ENCODE results near the gene TOP2B. TPM values are rescaled to one million over a fixed set of nuclear protein-coding genes. Genes with fewer than 3 reads are reported as not detected.

TOP2B gene
- polyA plus RNA-seq, 2 of the 4 experiments (the other 2 are of a cell fraction) = 65.8 to 95.7 TPM

GRCh38 chr3:25713341-25713985, 48.8 kb upstream of the TOP2B start:
- WGBS (ENCODE audit: missing lambda C conversion rate) = 70% methylated on average over 11 of the region's 11 CpGs
- ChIA-PET CTCF (no interaction called here), POLR2A (no interaction called here)
- Histone ChIP-seq H3K9me3 (0 out of 3 replicates have a peak, but pooled peaks cover 3% of the 10 kb centered on the region), H3K4me2 (no peak overlapping the region), H3K4me3 (no peak overlapping the region), H3K27ac (no peak overlapping the region), H3K4me1 (no peaks in the 10 kb centered on the region)
- TF ChIP-seq NR3C1 (IDR thresholded peaks at IDR 0.05) (no peak), EP300 (IDR thresholded peaks at IDR 0.05) (no peak), USF2 (IDR thresholded peaks at IDR 0.05) (no peak), ELK1 (IDR thresholded peaks at IDR 0.05; ENCODE audit: low read depth, low read length) (no peak), SMC3 (IDR thresholded peaks at IDR 0.05) (no peak), POLR2AphosphoS2 (conservative IDR thresholded peaks at IDR 0.05; ENCODE audit: low read length) (no peak), ZNF302 (CRISPR knock-in tag; IDR thresholded peaks at IDR 0.05) (no peak), ZSCAN20 (CRISPR knock-in tag; IDR thresholded peaks at IDR 0.05) (no peak), GATA3 (IDR thresholded peaks at IDR 0.05; ENCODE audit: borderline replicate concordance) (no peak), EHMT2 (IDR thresholded peaks at IDR 0.05; ENCODE audit: low read depth) (no peak)
- TF ChIP-seq, protein P1, sequence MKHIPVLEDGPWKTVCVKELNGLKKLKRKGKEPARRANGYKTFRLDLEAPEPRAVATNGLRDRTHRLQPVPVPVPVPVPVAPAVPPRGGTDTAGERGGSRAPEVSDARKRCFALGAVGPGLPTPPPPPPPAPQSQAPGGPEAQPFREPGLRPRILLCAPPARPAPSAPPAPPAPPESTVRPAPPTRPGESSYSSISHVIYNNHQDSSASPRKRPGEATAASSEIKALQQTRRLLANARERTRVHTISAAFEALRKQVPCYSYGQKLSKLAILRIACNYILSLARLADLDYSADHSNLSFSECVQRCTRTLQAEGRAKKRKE (CRISPR knock-in tag; IDR thresholded peaks at IDR 0.05; ENCODE audit: low read depth) = no peak
- TF ChIP-seq, protein P2, sequence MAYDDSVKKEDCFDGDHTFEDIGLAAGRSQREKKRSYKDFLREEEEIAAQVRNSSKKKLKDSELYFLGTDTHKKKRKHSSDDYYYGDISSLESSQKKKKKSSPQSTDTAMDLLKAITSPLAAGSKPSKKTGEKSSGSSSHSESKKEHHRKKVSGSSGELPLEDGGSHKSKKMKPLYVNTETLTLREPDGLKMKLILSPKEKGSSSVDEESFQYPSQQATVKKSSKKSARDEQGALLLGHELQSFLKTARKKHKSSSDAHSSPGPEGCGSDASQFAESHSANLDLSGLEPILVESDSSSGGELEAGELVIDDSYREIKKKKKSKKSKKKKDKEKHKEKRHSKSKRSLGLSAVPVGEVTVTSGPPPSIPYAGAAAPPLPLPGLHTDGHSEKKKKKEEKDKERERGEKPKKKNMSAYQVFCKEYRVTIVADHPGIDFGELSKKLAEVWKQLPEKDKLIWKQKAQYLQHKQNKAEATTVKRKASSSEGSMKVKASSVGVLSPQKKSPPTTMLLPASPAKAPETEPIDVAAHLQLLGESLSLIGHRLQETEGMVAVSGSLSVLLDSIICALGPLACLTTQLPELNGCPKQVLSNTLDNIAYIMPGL (CRISPR knock-in tag; IDR thresholded peaks at IDR 0.05; ENCODE audit: borderline replicate concordance) = no peak
- TF ChIP-seq, protein P3, sequence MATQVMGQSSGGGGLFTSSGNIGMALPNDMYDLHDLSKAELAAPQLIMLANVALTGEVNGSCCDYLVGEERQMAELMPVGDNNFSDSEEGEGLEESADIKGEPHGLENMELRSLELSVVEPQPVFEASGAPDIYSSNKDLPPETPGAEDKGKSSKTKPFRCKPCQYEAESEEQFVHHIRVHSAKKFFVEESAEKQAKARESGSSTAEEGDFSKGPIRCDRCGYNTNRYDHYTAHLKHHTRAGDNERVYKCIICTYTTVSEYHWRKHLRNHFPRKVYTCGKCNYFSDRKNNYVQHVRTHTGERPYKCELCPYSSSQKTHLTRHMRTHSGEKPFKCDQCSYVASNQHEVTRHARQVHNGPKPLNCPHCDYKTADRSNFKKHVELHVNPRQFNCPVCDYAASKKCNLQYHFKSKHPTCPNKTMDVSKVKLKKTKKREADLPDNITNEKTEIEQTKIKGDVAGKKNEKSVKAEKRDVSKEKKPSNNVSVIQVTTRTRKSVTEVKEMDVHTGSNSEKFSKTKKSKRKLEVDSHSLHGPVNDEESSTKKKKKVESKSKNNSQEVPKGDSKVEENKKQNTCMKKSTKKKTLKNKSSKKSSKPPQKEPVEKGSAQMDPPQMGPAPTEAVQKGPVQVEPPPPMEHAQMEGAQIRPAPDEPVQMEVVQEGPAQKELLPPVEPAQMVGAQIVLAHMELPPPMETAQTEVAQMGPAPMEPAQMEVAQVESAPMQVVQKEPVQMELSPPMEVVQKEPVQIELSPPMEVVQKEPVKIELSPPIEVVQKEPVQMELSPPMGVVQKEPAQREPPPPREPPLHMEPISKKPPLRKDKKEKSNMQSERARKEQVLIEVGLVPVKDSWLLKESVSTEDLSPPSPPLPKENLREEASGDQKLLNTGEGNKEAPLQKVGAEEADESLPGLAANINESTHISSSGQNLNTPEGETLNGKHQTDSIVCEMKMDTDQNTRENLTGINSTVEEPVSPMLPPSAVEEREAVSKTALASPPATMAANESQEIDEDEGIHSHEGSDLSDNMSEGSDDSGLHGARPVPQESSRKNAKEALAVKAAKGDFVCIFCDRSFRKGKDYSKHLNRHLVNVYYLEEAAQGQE (IDR thresholded peaks at IDR 0.05) = no peak
- ATAC-seq = no peak
- no peak for FAIRE-seq
- DNase-seq (ENCODE audit: low read depth in 1 of 2, low spot score in 1 of 2) = no peak

GRCh38 chr3:25711090-25711489, 46.4 kb upstream of the TOP2B start:
- no peak for FAIRE-seq
- H3K4me2 ChIP-seq = no peak overlapping the region
- H3K4me3 ChIP-seq = no peak overlapping the region
- CTCF ChIA-PET = no interaction called here
- 0 out of 3 replicates have a peak, but pooled peaks cover 2% of the 10 kb centered on the region for H3K9me3 ChIP-seq
- POLR2A ChIA-PET = no interaction called here
- no peaks in the 10 kb centered on the region for H3K4me1 ChIP-seq
- ATAC-seq = no peak
- TF ChIP-seq, protein P3 (IDR thresholded peaks at IDR 0.05) = no peak
- TF ChIP-seq MAFK (IDR thresholded peaks at IDR 0.05; ENCODE audit: partially characterized antibody) = peak; percentile 22
- WGBS (ENCODE audit: missing lambda C conversion rate) = 80% methylated on average over 2 of the region's 2 CpGs
- no peak overlapping the region for H3K27ac ChIP-seq
- DNase-seq (ENCODE audit: low read depth in 1 of 2, low spot score in 1 of 2) = no peak

All from A549 (cell line).